OCI-M1 (cell line): ENCODE results near the gene C9.
"Not testable (repeated sequence)": the region's sequence is repeated elsewhere in the genome, so short reads cannot be mapped to it uniquely, and the experiment has no call there.

Experiments
- DNase-seq: peaks from one replicate; lab custom pipeline; 2025; lab: John Stamatoyannopoulos, UW

Gene C9

GRCh38 chr5:39328731-39329130 is 35.6 kb downstream of the C9 start:
- no peak for DNase-seq

- DNase-seq, result no peak
Measured at GRCh38 chr5:39323542-39323941, 40.8 kb downstream of the C9 start.

GRCh38 chr5:39319395-39319794 is 44.9 kb downstream of the C9 start:
- DNase-seq, result no peak

GRCh38 chr5:39316464-39316863 is 47.8 kb downstream of the C9 start:
- not testable (repeated sequence) for DNase-seq

- DNase-seq, result no peak
Measured at GRCh38 chr5:39315995-39316394, 48.3 kb downstream of the C9 start.

GRCh38 chr5:39314591-39314990 is 49.7 kb downstream of the C9 start:
- DNase-seq, result no peak

GRCh38 chr5:39309534-39309933 is 54.8 kb downstream of the C9 start:
- no peak for DNase-seq

- DNase-seq, result no peak
Measured at GRCh38 chr5:39302472-39302871, 61.8 kb downstream of the C9 start.

GRCh38 chr5:39301406-39301805 is 62.9 kb downstream of the C9 start:
- no peak for DNase-seq

GRCh38 chr5:39299962-39300361 is 64.3 kb downstream of the C9 start:
- no peak for DNase-seq

GRCh38 chr5:39294736-39295135 is 69.6 kb downstream of the C9 start:
- DNase-seq, result no peak

GRCh38 chr5:39284552-39284951 is 79.7 kb downstream of the C9 start:
- DNase-seq, result no peak

- DNase-seq, result peak; percentile 90
Measured at GRCh38 chr5:39283231-39283818, 81.0 kb downstream of the C9 start.

- no peak for DNase-seq
Measured at GRCh38 chr5:39282561-39282960, 81.7 kb downstream of the C9 start.

GRCh38 chr5:39275865-39276264 is 88.4 kb downstream of the C9 start:
- not testable (repeated sequence) for DNase-seq

- peak; percentile 83 for DNase-seq
Measured at GRCh38 chr5:39274398-39275085, 89.8 kb downstream of the C9 start.

GRCh38 chr5:39273314-39273954 is 90.9 kb downstream of the C9 start:
- DNase-seq, result peak; percentile 19

GRCh38 chr5:39272869-39273231 is 91.4 kb downstream of the C9 start:
- not testable (repeated sequence) for DNase-seq

GRCh38 chr5:39270225-39270848 is 94.0 kb downstream of the C9 start:
- DNase-seq, result peak; percentile 89

- no peak for DNase-seq
Measured at GRCh38 chr5:39267186-39267585, 97.1 kb downstream of the C9 start.

- DNase-seq, result peak; percentile 59
Measured at GRCh38 chr5:39266442-39266841, 97.9 kb downstream of the C9 start.

- DNase-seq, result no peak
Measured at GRCh38 chr5:39264528-39264927, 99.8 kb downstream of the C9 start.

GRCh38 chr5:39262981-39263380 is 101.3 kb downstream of the C9 start:
- DNase-seq, result no peak
